ENCODE data around the gene FAF2. TPM values are rescaled to one million over a fixed set of nuclear protein-coding genes. Genes with fewer than 3 reads are reported as not detected.
A peak's percentile ranks its signal among the peaks of the same experiment; 100 is the strongest.
"Not testable (repeated sequence)": the region's sequence is repeated elsewhere in the genome, so short reads cannot be mapped to it uniquely, and the experiment has no call there.

FAF2 gene
- total RNA-seq, 2 donors from 2014 or later, result 47.3 to 50.5 TPM

DNA sequence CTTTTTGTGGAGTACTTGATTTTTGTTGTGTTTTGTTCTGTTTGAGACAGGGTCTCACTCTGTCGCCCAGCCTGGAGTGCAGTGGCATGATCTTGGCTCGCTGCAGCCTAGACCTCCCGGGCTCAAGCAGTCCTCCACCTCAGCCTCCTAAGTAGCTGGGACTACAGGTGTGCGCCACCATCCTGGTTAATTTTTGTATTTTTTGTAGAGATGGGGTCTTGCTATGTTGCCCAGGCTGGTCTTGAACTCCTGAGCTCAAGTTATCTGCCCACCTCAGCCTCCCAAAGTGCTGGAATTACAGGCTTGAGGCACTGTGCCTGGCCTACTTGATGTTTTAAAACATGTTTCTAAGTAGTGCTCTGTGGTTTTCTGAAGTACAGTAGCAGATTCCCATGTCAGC, 39.0 kb downstream of the FAF2 start:
- not testable (repeated sequence) for H3K9me3 Mint-ChIP-seq; H3K27ac Mint-ChIP-seq; DNase-seq (ENCODE audit: low spot score); H3K27me3 Mint-ChIP-seq; ATAC-seq; H3K4me3 Mint-ChIP-seq
- Mint-ChIP-seq H3K36me3 (peaks cover 12% of the 10 kb centered on the region), H3K4me1 (ENCODE audit: low read depth in 2 of 2) (peaks cover 14 to 19% of the 10 kb centered on the region in 2 donors)

DNA sequence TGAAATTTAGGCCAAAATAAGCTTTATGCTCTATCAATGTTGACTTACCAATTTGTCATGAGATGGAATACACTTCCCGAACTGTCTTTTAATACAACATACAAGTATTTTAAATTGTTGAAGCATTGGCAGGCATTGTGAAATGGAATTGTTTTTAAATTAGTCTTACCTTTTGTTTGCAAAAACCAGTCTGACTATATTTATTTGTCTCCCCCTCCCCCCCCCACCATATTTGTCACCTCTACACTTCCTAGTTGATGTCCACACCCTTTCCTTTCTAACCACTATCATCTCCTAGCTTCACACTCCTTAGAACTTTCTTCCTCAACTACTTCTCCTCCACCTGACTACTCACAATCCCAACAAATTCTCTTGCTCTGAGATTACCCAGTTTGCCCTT, 40.9 kb downstream of the FAF2 start:
- Mint-ChIP-seq H3K9me3 (no peaks in the 10 kb centered on the region), H3K4me3 (peak overlapping the region; percentile 24), H3K27me3 (no peaks in the 10 kb centered on the region), H3K4me1 (ENCODE audit: low read depth in 2 of 2) (peaks cover 13 to 14% of the 10 kb centered on the region in 2 donors), H3K36me3 (peaks cover 28% of the 10 kb centered on the region), H3K27ac (no peak overlapping the region)
- ATAC-seq, result no peak
- no peak for DNase-seq (ENCODE audit: low spot score)

DNA sequence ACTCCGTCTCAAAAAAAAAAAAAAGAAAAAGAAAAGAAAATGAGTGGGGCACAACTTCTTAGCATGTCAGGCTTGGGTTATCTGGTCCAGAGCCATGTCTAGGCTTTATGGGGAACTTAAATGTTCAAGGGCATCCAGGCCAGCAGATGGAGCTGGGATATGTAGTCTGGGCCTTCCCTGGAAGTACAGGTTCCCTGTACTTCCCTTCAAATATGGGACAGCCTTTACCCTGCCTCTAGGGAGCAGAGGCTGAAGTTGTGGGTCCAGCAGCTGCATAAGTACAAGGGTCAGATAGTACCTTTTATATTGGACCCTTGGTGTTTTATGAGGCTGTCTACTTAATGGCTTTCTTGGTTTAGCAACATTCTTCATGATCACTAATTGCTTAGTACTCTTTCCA, 42.1 kb downstream of the FAF2 start:
- Mint-ChIP-seq H3K4me3 (no peak overlapping the region), H3K9me3 (no peaks in the 10 kb centered on the region), H3K4me1 (ENCODE audit: low read depth in 2 of 2) (peaks cover 13 to 14% of the 10 kb centered on the region in 2 donors), H3K27ac (no peak overlapping the region), H3K27me3 (no peaks in the 10 kb centered on the region), H3K36me3 (peaks cover 29% of the 10 kb centered on the region)
- ATAC-seq (no peak), DNase-seq (ENCODE audit: low spot score) (no peak)

DNA sequence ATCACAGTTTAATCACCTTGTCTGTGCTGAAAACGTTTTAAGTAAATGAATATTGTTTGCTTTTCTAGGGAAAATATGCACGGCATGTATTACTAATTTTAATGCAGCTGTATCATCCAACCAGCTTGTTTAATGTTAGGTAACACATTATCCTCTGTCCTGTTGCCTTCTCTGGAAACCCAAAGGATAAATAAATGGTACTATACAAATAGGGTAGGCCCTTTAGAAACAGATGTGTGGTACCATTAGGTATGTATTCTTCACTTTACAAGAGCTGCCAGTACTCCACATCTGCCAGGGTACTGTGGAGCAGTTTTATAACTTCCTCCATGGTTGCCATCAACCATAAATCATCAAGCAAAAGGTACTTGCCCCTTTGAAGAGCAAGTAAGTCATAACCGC, 42.9 kb downstream of the FAF2 start:
- no peak overlapping the region for H3K4me3 Mint-ChIP-seq
- no peak for ATAC-seq
- no peak overlapping the region for H3K27ac Mint-ChIP-seq
- peaks cover 29% of the 10 kb centered on the region for H3K36me3 Mint-ChIP-seq
- H3K9me3 Mint-ChIP-seq, result no peaks in the 10 kb centered on the region
- peaks cover 13 to 14% of the 10 kb centered on the region in 2 donors for H3K4me1 Mint-ChIP-seq (ENCODE audit: low read depth in 2 of 2)
- no peak for DNase-seq (ENCODE audit: low spot score)
- H3K27me3 Mint-ChIP-seq, result no peaks in the 10 kb centered on the region

DNA sequence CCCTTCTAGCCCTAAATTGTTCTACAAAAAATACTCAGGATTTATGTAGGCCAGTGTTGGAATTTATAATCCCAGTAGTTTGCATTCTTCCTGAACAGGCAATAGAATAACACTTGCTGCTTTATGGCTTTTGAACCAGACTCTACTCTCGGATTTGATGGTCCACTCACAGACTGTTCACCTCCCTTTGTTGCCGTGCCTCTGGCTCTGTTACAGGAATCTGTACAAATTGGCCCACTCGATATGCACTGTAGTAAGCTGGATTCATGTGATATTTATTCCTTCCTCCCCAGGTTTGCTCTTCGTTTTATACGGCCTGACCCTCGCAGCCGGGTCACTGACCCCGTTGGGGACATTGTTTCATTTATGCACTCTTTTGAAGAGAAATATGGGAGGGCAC, 43.7 kb downstream of the FAF2 start:
- no peak overlapping the region for H3K27ac Mint-ChIP-seq

DNA sequence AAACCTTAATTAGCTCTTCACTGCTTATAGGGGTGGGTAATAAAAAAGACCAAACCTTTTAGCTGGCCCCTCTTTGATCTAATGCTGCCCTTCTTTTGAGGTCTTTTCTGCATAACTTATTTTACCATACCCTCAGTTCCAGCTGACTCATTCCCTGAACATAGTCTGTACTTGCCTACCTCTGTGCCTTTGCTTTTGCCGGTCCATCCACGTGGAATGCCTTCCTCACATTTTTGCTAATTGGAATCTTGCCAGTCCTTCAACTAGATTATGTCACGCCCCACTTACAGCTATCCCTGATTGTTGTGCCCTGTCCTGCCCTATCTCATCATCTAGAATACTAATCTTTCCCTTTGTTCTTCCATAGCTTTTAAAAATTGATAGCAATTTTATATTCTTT, 44.2 kb downstream of the FAF2 start:
- H3K27me3 Mint-ChIP-seq, result no peaks in the 10 kb centered on the region
- H3K4me3 Mint-ChIP-seq, result no peak overlapping the region
- H3K36me3 Mint-ChIP-seq, result peaks cover 23% of the 10 kb centered on the region
- H3K4me1 Mint-ChIP-seq (ENCODE audit: low read depth in 2 of 2), result peaks cover 9 to 14% of the 10 kb centered on the region in 2 donors
- no peak for ATAC-seq
- no peaks in the 10 kb centered on the region for H3K9me3 Mint-ChIP-seq
- H3K27ac Mint-ChIP-seq, result no peak overlapping the region
- DNase-seq (ENCODE audit: low spot score), result no peak

More for the DNA sequence above, 43.7 kb downstream of the FAF2 start:
- H3K9me3 Mint-ChIP-seq, result no peaks in the 10 kb centered on the region
- H3K36me3 Mint-ChIP-seq, result peaks cover 25% of the 10 kb centered on the region
- H3K4me1 Mint-ChIP-seq (ENCODE audit: low read depth in 2 of 2), result peaks cover 9 to 14% of the 10 kb centered on the region in 2 donors
- no peak for DNase-seq (ENCODE audit: low spot score)
- ATAC-seq, result no peak
- H3K4me3 Mint-ChIP-seq, result no peak overlapping the region
- H3K27me3 Mint-ChIP-seq, result no peaks in the 10 kb centered on the region

DNA sequence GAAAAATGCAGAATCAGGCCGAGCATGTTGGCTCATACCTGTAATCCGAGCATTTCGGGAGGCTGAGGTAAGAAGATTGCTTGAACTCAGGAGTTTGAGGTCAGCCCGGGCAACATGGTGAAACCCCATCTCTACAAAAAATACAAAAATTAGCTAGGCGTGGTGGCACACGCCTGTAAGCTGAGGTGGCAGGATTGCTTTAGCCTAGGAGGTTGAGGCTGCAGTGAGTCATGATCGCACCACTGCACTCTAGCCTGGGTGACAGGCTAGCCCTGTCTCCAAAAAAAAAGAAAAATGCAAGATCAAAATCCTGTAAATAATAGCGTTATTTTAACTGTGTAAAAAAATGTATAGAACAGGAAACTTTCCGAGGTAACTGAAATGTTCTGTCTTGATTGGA, 49.7 kb downstream of the FAF2 start:
- Mint-ChIP-seq H3K4me3 (no peak overlapping the region), H3K27me3 (no peaks in the 10 kb centered on the region), H3K36me3 (peaks cover 33% of the 10 kb centered on the region), H3K4me1 (ENCODE audit: low read depth in 2 of 2) (no peaks in the 10 kb centered on the region), H3K9me3 (no peaks in the 10 kb centered on the region), H3K27ac (no peak overlapping the region)
- DNase-seq (ENCODE audit: low spot score), result no peak
- no peak for ATAC-seq

DNA sequence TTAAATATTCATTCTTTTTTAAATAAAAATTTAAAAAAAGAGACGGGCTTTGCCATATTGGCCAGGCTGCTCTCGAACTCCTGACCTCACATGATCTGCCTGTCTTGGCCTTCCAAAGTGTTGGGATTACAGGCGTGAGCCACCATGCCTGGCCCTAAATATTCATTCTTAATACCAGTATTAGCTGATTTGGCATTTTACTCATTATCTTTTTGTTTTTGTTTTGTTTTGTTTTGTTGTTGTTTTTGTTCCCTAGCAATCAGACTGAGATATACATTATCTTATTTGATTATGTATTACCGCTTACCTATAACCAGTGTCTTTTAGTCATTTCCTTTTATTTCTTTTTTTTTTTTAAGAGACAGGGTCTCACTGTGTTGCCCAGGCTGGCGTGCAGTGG, 51.1 kb downstream of the FAF2 start:
- DNase-seq (ENCODE audit: low spot score) (no peak), ATAC-seq (no peak)
- Mint-ChIP-seq H3K36me3 (peaks cover 23% of the 10 kb centered on the region), H3K4me3 (no peak overlapping the region), H3K27me3 (no peaks in the 10 kb centered on the region), H3K27ac (no peak overlapping the region), H3K4me1 (ENCODE audit: low read depth in 2 of 2) (no peaks in the 10 kb centered on the region), H3K9me3 (no peaks in the 10 kb centered on the region)

DNA sequence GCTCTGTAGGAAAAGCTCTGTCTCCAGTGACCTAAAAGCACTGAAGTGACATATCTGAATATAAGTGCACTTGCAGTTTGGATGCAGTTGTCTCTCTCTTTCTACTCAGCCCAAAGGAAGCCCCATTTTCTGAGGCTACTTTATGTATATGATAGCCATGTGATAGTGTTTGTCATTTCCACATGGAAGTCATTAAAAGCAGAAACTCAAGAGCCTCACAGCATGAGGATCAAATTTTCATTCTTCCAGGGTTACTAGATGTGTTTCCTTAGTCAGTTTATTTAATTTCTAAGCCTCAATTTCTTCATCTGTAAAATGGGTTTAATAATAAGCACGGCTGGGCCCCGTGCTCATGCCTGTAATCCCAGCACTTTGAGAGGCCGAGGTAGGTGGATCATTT, 52.3 kb downstream of the FAF2 start:
- Mint-ChIP-seq H3K4me3 (no peak overlapping the region), H3K4me1 (ENCODE audit: low read depth in 2 of 2) (no peaks in the 10 kb centered on the region), H3K27me3 (no peaks in the 10 kb centered on the region), H3K36me3 (peaks cover 23% of the 10 kb centered on the region), H3K9me3 (no peaks in the 10 kb centered on the region), H3K27ac (no peak overlapping the region)
- DNase-seq (ENCODE audit: low spot score), result no peak
- no peak for ATAC-seq

DNA sequence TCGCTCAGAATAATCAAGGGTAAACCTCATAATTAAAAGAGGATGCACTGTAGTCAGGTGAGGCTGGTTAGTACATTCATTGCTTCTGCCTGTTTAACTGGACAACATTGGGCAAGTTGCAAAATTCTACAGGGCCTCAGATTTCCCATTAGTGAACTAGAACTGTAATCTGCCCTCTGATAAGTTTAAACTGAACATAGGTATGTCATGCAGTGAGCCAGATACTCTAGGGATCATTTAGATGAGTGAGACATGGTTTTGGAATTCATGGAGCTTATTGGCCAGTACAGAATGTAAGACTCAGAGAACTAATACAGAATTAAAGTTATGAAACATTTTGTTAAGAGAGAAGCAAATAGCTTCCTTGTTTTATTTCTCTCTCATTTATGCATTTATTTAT, 53.1 kb downstream of the FAF2 start:
- ATAC-seq, result no peak
- no peak overlapping the region for H3K4me3 Mint-ChIP-seq
- no peaks in the 10 kb centered on the region for H3K27me3 Mint-ChIP-seq
- H3K27ac Mint-ChIP-seq, result no peak overlapping the region
- H3K9me3 Mint-ChIP-seq, result no peaks in the 10 kb centered on the region
- H3K36me3 Mint-ChIP-seq, result peaks cover 25% of the 10 kb centered on the region
- H3K4me1 Mint-ChIP-seq (ENCODE audit: low read depth in 2 of 2), result no peaks in the 10 kb centered on the region
- no peak for DNase-seq (ENCODE audit: low spot score)

DNA sequence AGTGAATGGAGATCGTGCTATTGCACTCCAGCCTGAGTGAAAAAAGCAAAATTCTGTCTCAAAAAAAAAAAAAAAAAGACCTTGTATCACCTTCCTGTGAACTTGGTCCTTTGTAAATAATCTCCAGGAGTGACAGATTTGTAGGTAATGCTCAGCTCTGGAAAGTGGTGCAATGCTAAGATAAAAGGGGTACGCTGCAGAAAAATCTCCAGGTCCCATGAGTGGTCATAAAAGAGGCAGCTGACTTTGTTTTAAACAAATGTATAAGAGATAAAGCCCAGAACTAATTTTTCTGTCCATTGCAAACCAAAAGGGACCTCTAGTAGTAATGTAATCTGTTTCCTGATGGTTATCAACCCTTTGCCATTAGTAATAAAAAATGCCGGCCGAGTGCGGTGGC, 55.3 kb downstream of the FAF2 start:
- no peaks in the 10 kb centered on the region for H3K4me1 Mint-ChIP-seq (ENCODE audit: low read depth in 2 of 2)
- no peak for ATAC-seq
- H3K27ac Mint-ChIP-seq, result no peak overlapping the region

DNA sequence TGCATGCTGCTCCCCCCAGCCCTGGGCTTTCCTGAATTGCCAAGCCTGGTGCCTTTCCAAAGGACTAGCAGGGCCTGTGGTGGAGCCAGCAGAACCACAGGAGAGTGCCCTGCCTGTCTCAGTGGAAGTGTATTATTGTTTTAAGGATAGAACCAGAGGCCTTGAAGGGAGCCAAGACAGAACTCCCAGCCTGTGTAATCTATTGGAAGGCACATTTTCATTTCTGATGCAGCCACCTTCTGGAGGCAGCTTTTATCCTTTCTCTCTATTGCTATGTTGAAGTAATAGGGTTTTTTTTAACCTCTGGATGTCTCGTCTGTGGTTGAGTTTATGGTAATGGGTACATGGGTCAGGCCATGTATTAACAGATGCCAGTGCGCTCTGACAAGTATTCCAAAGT, 59.7 kb downstream of the FAF2 start:
- Mint-ChIP-seq H3K4me1 (ENCODE audit: low read depth in 2 of 2) (peaks cover 0 to 4% of the 10 kb centered on the region in 2 donors), H3K9me3 (no peaks in the 10 kb centered on the region), H3K4me3 (no peak overlapping the region), H3K27ac (no peak overlapping the region), H3K27me3 (no peaks in the 10 kb centered on the region), H3K36me3 (peaks cover 12% of the 10 kb centered on the region)
- ATAC-seq, result no peak
- DNase-seq (ENCODE audit: low spot score), result no peak

More for the DNA sequence above, 55.3 kb downstream of the FAF2 start:
- Mint-ChIP-seq H3K27me3 (no peaks in the 10 kb centered on the region), H3K4me3 (no peak overlapping the region), H3K36me3 (peaks cover 28% of the 10 kb centered on the region), H3K9me3 (no peaks in the 10 kb centered on the region)
- DNase-seq (ENCODE audit: low spot score), result no peak

DNA sequence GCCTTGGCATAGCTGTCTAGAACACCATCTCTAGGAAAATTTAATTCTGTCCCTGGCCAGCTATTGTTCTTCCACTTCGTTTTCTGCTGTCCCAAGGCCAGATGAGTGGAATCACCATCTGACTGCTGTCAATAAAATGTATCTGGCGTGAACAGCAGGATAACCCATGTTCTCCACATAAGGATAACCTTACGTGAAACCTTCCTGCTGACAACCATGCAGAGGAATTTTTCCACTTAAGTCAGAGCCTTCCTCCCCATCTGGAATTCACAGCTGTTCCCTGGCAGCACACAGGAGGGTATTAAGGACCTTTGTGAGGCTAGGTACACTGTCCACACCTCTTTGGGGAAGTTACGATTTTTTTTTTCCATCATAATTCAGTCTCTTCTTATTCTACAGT, 60.4 kb downstream of the FAF2 start:
- DNase-seq (ENCODE audit: low spot score) (no peak), ATAC-seq (no peak)
- H3K4me1 Mint-ChIP-seq (ENCODE audit: low read depth in 2 of 2), result peaks cover 0 to 4% of the 10 kb centered on the region in 2 donors
- H3K27ac Mint-ChIP-seq, result no peak overlapping the region
- no peaks in the 10 kb centered on the region for H3K9me3 Mint-ChIP-seq
- peaks cover 12% of the 10 kb centered on the region for H3K36me3 Mint-ChIP-seq
- no peaks in the 10 kb centered on the region for H3K27me3 Mint-ChIP-seq
- H3K4me3 Mint-ChIP-seq, result no peak overlapping the region

DNA sequence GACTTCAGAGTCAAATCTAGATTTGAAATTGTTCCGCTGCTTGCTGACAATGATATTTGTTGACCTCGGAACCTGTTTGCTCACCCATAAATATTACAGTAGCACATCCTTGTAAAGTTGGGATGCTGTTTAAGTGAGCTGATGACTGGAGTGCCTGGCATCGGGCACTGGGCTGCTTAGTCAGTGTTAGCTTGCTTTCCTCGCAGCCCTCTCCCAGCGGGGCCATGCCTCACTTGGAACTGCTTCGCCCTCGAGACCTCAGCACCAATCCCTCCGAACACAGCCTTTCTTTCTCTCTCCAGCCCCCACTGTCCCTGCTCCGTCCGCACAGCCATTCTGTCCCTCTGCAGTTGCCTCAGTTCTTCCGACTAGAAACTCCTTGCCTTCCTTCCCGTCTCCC, 65.6 kb downstream of the FAF2 start:
- DNase-seq (ENCODE audit: low spot score) (no peak), ATAC-seq (no peak)
- peaks cover 10 to 21% of the 10 kb centered on the region in 2 donors for H3K4me1 Mint-ChIP-seq (ENCODE audit: low read depth in 2 of 2)
- no peaks in the 10 kb centered on the region for H3K27me3 Mint-ChIP-seq
- no peak overlapping the region for H3K4me3 Mint-ChIP-seq
- peak overlapping the region in 1 of 2 donors; percentile 59 for H3K27ac Mint-ChIP-seq
- no peaks in the 10 kb centered on the region for H3K36me3 Mint-ChIP-seq
- H3K9me3 Mint-ChIP-seq, result no peaks in the 10 kb centered on the region

DNA sequence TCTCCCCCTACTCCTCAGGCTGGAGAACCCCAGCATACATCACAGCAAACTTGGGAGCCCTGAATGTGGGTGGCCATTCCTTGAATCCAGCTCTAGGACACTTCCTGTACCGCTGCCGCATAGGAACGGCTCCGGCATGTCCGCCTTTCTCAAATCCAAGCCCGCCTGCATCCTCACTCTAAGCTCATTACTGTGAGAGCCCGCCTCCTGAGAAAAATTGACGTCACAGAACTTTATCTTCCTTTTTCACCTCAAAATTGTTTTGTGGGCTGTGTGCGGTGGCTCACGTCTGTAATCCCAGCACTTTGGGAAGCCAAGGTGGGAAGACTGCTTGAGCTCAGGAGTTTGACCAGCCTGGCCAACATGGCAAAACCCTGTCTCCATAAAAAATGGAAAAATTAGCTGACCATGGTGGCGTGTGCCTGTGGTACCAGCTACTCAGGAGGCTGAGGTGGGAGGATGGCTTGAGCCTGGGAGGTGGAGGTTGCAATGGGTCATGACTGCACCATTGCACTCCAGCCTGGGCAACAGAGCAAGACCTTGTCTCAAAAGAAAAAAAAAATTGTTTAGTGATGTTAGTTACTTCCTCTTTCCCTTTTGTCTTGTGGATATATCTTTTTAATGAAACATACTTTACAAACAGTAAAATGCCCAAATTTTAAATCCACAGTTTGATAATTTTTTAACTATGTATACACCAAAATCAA, 66.2 kb downstream of the FAF2 start:
- no peaks in the 10 kb centered on the region for H3K9me3 Mint-ChIP-seq
- ATAC-seq (no peak), DNase-seq (ENCODE audit: low spot score) (no peak)
- no peaks in the 10 kb centered on the region for H3K36me3 Mint-ChIP-seq
- no peaks in the 10 kb centered on the region for H3K27me3 Mint-ChIP-seq
- no peak overlapping the region for H3K4me3 Mint-ChIP-seq
- peaks cover 10 to 21% of the 10 kb centered on the region in 2 donors for H3K4me1 Mint-ChIP-seq (ENCODE audit: low read depth in 2 of 2)
- peak overlapping the region in 1 of 2 donors; percentile 59 for H3K27ac Mint-ChIP-seq

Data from natural killer cell treated with Interleukin-12 subunit alpha and Interleukin-12 subunit beta and Interleukin-15 and Interleukin-18, amount 100 ng/mL, for 72 hours (primary cell).